IMR-90 (cell line): Measurements from ENCODE around the gene MUC5B. TPM values are rescaled to one million over a fixed set of nuclear protein-coding genes. Genes with fewer than 3 reads are reported as not detected.

Experiments
- ATAC-seq: fragments of 200-7000 bp; cut with Tn5 transposase; 2 replicates; pipeline ENCODE4 v1.9.1; 2020; ENCODE audit warnings: low read depth, mild to moderate bottlenecking, moderate library complexity
- BruUV-seq: library from RNA; stranded (reverse); fragments of 400-500 nt; replicated peaks from 2 replicates; lab custom pipeline; 2021; lab: Mats Ljungman, UMichigan
- CTCF ChIA-PET: fragments of 300-600 bp; formaldehyde crosslinking; extraction: SDS; loops from one replicate; lab custom pipeline; 2021; ENCODE audit warnings: antibody characterized with exemption; lab: Yijun Ruan, JAX
- POLR2A ChIA-PET: fragments of 300-600 bp; sonication (Branson Sonifier 250); formaldehyde crosslinking; loops from one replicate; lab custom pipeline; 2022; ENCODE audit warnings: antibody characterized with exemption; ENCODE audit not compliant: unreplicated experiment; lab: Charles Lee
- DNase-seq: peaks from one replicate; pipeline ENCODE4 v3.0.0; 2013
- H2AFZ ChIP-seq: replicated peaks from 2 replicates; pipeline ENCODE3; 2013; ENCODE audit warnings: low read length, mild to moderate bottlenecking; ENCODE audit not compliant: poor library complexity
- H2AK5ac ChIP-seq: 2 replicates; pipeline ENCODE4 v1.6.1; 2013; ENCODE audit warnings: low read depth, low read length, inconsistent platforms
- H2AK9ac ChIP-seq: replicated peaks from 2 replicates; pipeline ENCODE3; 2013; ENCODE audit warnings: mild to moderate bottlenecking, low read depth, low read length, moderate library complexity; ENCODE audit not compliant: poor library complexity
- H2BK120ac ChIP-seq: 2 replicates; pipeline ENCODE4 v1.6.1; 2013; ENCODE audit warnings: low read depth, low read length, inconsistent platforms
- H2BK15ac ChIP-seq: 3 replicates; pipeline ENCODE4 v1.6.1; 2013; ENCODE audit warnings: low read depth, low read length, inconsistent platforms
- H2BK20ac ChIP-seq: 2 replicates; pipeline ENCODE4 v1.6.1; 2013; ENCODE audit warnings: low read depth, mild to moderate bottlenecking, inconsistent platforms, low read length, moderate library complexity
- H2BK5ac ChIP-seq: 2 replicates; pipeline ENCODE4 v1.6.1; 2013; ENCODE audit warnings: mild to moderate bottlenecking, low read depth, low read length, inconsistent platforms; ENCODE audit not compliant: poor library complexity, severe bottlenecking
- H3K14ac ChIP-seq: replicated peaks from 2 replicates; pipeline ENCODE4 v1.6.1; 2013; ENCODE audit warnings: low read depth, low read length, inconsistent platforms
- H3K18ac ChIP-seq: 2 replicates; pipeline ENCODE4 v1.6.1; 2013; ENCODE audit warnings: low read depth, low read length, control low read depth
- H3K23ac ChIP-seq: 2 replicates; pipeline ENCODE4 v1.6.1; 2013; ENCODE audit warnings: low read depth, low read length, inconsistent platforms
- H3K27ac ChIP-seq: 2 replicates; pipeline ENCODE4 v1.5.1; 2013; ENCODE audit warnings: mild to moderate bottlenecking, control low read depth, low read length; ENCODE audit not compliant: insufficient read depth
- H3K27me3 ChIP-seq: 2 replicates; pipeline ENCODE4 v1.6.1; 2013; ENCODE audit warnings: low read length; ENCODE audit not compliant: control insufficient read depth, insufficient read depth
- H3K36me3 ChIP-seq: 2 replicates; pipeline ENCODE4 v1.6.1; 2013; ENCODE audit warnings: low read length, mixed read lengths; ENCODE audit not compliant: control insufficient read depth, insufficient read depth
- H3K4ac ChIP-seq: 2 replicates; pipeline ENCODE4 v1.6.1; 2013; ENCODE audit warnings: low read depth, low read length, inconsistent platforms
- H3K4me1 ChIP-seq: 2 replicates; pipeline ENCODE4 v1.6.1; 2013; ENCODE audit warnings: low read length, mixed read lengths; ENCODE audit not compliant: control insufficient read depth, insufficient read depth
- H3K4me2 ChIP-seq: 2 replicates; pipeline ENCODE4 v1.6.1; 2013; ENCODE audit warnings: low read depth, mild to moderate bottlenecking, control low read depth, low read length, moderate library complexity
- H3K4me3 ChIP-seq: 2 replicates; pipeline ENCODE4 v1.5.1; 2013; ENCODE audit warnings: low read depth, mild to moderate bottlenecking, control low read depth, low read length, moderate library complexity; ENCODE audit not compliant: insufficient read depth
- H3K56ac ChIP-seq: 2 replicates; pipeline ENCODE4 v1.6.1; 2013; ENCODE audit warnings: low read length, inconsistent platforms; ENCODE audit not compliant: insufficient read depth; ENCODE audit errors: extremely low read depth
- H3K79me1 ChIP-seq, 2 experiments: 2 replicates each; pipeline ENCODE4 v1.6.1; 2013; ENCODE audit warnings: low read length in 2 of 2, inconsistent platforms in 1 of 2, low read depth in 1 of 2
- H3K9ac ChIP-seq: 2 replicates; pipeline ENCODE4 v1.6.1; 2013; ENCODE audit warnings: low read depth, low read length, control low read depth
- H3K9me1 ChIP-seq: 2 replicates; pipeline ENCODE4 v1.6.1; 2013; ENCODE audit warnings: low read length, inconsistent platforms; ENCODE audit not compliant: insufficient read depth
- H3K9me3 ChIP-seq: 2 replicates; pipeline ENCODE4 v1.6.1; 2013; ENCODE audit warnings: low read length; ENCODE audit not compliant: control insufficient read depth, insufficient read depth
- H4K20me1 ChIP-seq: 2 replicates; pipeline ENCODE4 v1.6.1; 2013; ENCODE audit warnings: low read length, inconsistent platforms; ENCODE audit not compliant: insufficient read depth
- H4K5ac ChIP-seq: 2 replicates; pipeline ENCODE4 v1.6.1; 2013; ENCODE audit warnings: mild to moderate bottlenecking, low read depth, low read length, control low read depth
- H4K8ac ChIP-seq, 2 experiments: 2 replicates each; pipeline ENCODE4 v1.6.1; 2013; ENCODE audit warnings: low read depth in 2 of 2, low read length in 2 of 2, control low read depth in 1 of 2, inconsistent platforms in 1 of 2
- H4K91ac ChIP-seq: 2 replicates; pipeline ENCODE4 v1.6.1; 2013; ENCODE audit warnings: low read depth, low read length, inconsistent platforms; ENCODE audit not compliant: insufficient read depth
- BHLHE40 ChIP-seq: fragments of 150-350 bp; IDR thresholded peaks from 2 replicates; pipeline ENCODE4 v1.6.1; 2016; ENCODE audit warnings: mild to moderate bottlenecking, low read depth, low read length
- FOS ChIP-seq: fragments of 150-350 bp; IDR thresholded peaks from 2 replicates; pipeline ENCODE4 v1.6.1; 2016; ENCODE audit warnings: low read depth, low read length
- MAFK ChIP-seq: IDR thresholded peaks from 2 replicates; pipeline ENCODE4 v1.6.1; 2012; ENCODE audit warnings: low read depth, low read length, improper control_type of control experiment
- MAZ ChIP-seq: IDR thresholded peaks from 2 replicates; pipeline ENCODE4 v1.6.1; 2012; ENCODE audit warnings: low read depth, mild to moderate bottlenecking, low read length, improper control_type of control experiment, moderate library complexity, borderline replicate concordance
- POLR2A ChIP-seq: IDR thresholded peaks from 2 replicates; pipeline ENCODE4 v1.6.1; 2012; ENCODE audit warnings: mild to moderate bottlenecking, low read depth, low read length
- RCOR1 ChIP-seq: IDR thresholded peaks from 2 replicates; pipeline ENCODE4 v1.6.1; 2012; ENCODE audit warnings: mild to moderate bottlenecking, low read length, improper control_type of control experiment; ENCODE audit not compliant: insufficient replicate concordance
- WGBS, 2 experiments: methylation state at CpG; one replicate each; pipeline versions ENCODE4 v1.1.5 to v1.1.7; 2013; ENCODE audit warnings: missing lambda C conversion rate in 2 of 2; ENCODE audit not compliant: insufficient read length in 1 of 2; ENCODE audit errors: extremely low coverage in 2 of 2; 5-methylcytosine and 5-hydroxymethylcytosine counted together
- dilution Hi-C: fragments of 300-500 bp; cut with HindIII; formaldehyde crosslinking; loops from one replicate; pipeline ENCODE4 v1.14.3; 2018; ENCODE audit warnings: low sequenced_read_pairs; ENCODE audit not compliant: unreplicated experiment
- in situ Hi-C: fragments of 300-500 bp; cut with MboI; formaldehyde crosslinking; loops from 3 replicates; pipeline ENCODE4 v1.14.3; 2019; ENCODE audit warnings: low sequenced_read_pairs, inconsistent platforms, mixed read lengths
- intact Hi-C: fragments of 100-400 bp; cut with micrococcal nuclease; formaldehyde crosslinking; loops from 2 replicates; pipeline ENCODE4 v1.10.0; 2022
- polyA plus RNA-seq, 3 experiments: library from polyadenylated mRNA; depleted of rRNA; stranded (reverse); fragments of >200 nt; gene quantifications; 2 replicates each; pipeline ENCODE4 v1.2.3, GENCODE V29; 2012; ENCODE audit warnings: low replicate concordance in 1 of 3
- total RNA-seq: library from RNA; depleted of rRNA; stranded (reverse); fragments of >200 nt; gene quantifications from 2 replicates; pipeline ENCODE4 v1.2.3, GENCODE V29; 2012
- TF ChIP-seq, protein P1 (sequence below): fragments of 150-350 bp; IDR thresholded peaks from 2 replicates; pipeline ENCODE4 v1.6.1; 2017; ENCODE audit warnings: mild to moderate bottlenecking, antibody characterized with exemption, low read length, low read depth
- TF ChIP-seq, protein P2 (sequence below): fragments of 150-350 bp; IDR thresholded peaks from 2 replicates; pipeline ENCODE4 v1.6.1; 2016; ENCODE audit warnings: low read depth, mild to moderate bottlenecking, low read length, moderate library complexity, borderline replicate concordance

Gene MUC5B
- total and polyA plus RNA-seq, 2 of the 4 experiments (the other 2 are of a cell fraction), result not detected

DNA sequence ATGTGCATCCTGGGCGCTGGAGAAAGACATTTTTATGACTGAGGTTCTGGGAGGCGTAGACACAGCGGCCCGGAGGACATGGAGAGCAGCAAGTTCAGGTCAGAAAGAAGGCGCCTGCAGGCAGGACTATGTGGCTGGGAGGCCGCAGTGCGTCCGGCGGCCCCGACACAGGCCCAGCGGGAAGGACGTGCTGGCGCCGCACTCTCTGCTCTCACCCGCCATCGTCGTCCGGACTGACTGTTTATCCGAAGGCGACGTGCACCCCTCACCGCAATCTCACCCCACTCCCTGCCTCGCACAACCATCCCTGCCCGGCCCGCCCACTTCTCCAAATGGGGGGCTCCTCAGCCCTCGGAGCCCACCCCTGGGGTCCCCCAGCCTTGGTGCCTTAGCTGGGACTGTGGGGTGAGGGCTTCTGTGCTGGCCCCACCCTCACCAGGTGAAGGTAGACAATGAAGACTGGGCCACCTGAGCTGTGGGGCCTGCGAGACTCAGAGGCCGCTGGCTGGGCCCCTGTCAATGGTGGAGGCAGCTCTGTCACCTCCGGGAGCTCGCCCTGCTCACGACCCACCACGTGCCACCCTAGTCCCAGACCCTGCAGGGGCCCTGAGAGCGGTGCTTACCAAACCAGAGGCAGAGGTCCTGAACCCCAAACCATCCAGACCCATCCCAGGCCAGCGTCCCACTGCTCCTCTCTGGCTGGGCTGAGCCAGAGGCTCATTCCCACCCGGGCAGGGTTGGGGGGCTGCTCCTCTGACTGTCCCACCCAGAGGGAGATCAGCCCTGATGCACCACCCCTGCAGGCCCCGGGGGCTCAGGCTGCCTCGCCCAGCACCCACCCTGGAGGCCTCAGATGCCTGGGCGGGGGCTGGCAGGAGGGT is 16.2 kb upstream of the MUC5B start:
- BruUV-seq, result no TSS peak
- Histone ChIP-seq H3K9me3 (peaks cover 4% of the 10 kb centered on the region; the same call in 1 of the 2 replicates), H2AFZ (no peak overlapping the region), H3K18ac (no peak overlapping the region), H3K9ac (no peak overlapping the region), H3K56ac (no peak overlapping the region), H2BK120ac (no peak overlapping the region), H3K14ac (no peak overlapping the region), H3K9me1 (no peaks in the 10 kb centered on the region), H2BK5ac (no peak overlapping the region), H3K4ac (no peak overlapping the region), H3K79me1 (no peaks in the 10 kb centered on the region), H3K23ac (no peak overlapping the region), H3K4me2 (no peak overlapping the region), H4K8ac (no peak overlapping the region), H2AK5ac (no peak overlapping the region), H3K27ac (no peak overlapping the region), H2AK9ac (no peak overlapping the region), H4K20me1 (no peaks in the 10 kb centered on the region; the same call in 1 of the 2 replicates), H3K27me3 (peaks cover 10% of the 10 kb centered on the region; the same call in 1 of the 2 replicates), H2BK20ac (no peak overlapping the region), H4K91ac (no peak overlapping the region), H3K4me1 (no peaks in the 10 kb centered on the region), H3K4me3 (no peak overlapping the region), H2BK15ac (no peak overlapping the region), H4K5ac (no peak overlapping the region), H3K36me3 (no peaks in the 10 kb centered on the region)
- intact Hi-C loops (no loop called here), in situ Hi-C loops (loop anchor here (25.0 kb wide), 1 partner anchor 306 kb away; no protein-coding TSS in a partner anchor), dilution Hi-C loops (no loop called here)
- ChIA-PET CTCF (no interaction called here), POLR2A (no interaction called here)
- ATAC-seq (no peak), DNase-seq (no peak)
- 70% methylated on average over 23 of the region's 38 CpGs; no CpG with 5 or more reads in 1 of the 2 experiments for WGBS, 2 experiments
- TF ChIP-seq, protein P1, sequence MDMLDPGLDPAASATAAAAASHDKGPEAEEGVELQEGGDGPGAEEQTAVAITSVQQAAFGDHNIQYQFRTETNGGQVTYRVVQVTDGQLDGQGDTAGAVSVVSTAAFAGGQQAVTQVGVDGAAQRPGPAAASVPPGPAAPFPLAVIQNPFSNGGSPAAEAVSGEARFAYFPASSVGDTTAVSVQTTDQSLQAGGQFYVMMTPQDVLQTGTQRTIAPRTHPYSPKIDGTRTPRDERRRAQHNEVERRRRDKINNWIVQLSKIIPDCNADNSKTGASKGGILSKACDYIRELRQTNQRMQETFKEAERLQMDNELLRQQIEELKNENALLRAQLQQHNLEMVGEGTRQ, result no peak
- TF ChIP-seq MAFK (no peak), FOS (no peak), BHLHE40 (no peak), POLR2A (no peak), MAZ (no peak), RCOR1 (no peak)
- TF ChIP-seq, protein P2, sequence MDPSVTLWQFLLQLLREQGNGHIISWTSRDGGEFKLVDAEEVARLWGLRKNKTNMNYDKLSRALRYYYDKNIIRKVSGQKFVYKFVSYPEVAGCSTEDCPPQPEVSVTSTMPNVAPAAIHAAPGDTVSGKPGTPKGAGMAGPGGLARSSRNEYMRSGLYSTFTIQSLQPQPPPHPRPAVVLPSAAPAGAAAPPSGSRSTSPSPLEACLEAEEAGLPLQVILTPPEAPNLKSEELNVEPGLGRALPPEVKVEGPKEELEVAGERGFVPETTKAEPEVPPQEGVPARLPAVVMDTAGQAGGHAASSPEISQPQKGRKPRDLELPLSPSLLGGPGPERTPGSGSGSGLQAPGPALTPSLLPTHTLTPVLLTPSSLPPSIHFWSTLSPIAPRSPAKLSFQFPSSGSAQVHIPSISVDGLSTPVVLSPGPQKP, result no peak
